Mesenchymal stem cell (in vitro differentiated cells and primary cell): ENCODE data around the gene CAGE1.
"Not testable (repeated sequence)": the region's sequence is repeated elsewhere in the genome, so short reads cannot be mapped to it uniquely, and the experiment has no call there.

Experiments
- DNase-seq: peaks from one replicate; pipeline ENCODE4 v3.0.0-alpha.2; 2013
- H2AFZ ChIP-seq: one replicate; pipeline ENCODE4 v1.6.1; 2013; ENCODE audit warnings: low read depth, mild to moderate bottlenecking, control low read depth, inconsistent platforms, low read length, moderate library complexity
- H2AK5ac ChIP-seq: 2 replicates; pipeline ENCODE4 v1.6.1; 2013; ENCODE audit warnings: low read length, moderate library complexity, mild to moderate bottlenecking, inconsistent platforms; ENCODE audit not compliant: severe bottlenecking
- H2BK120ac ChIP-seq: one replicate; pipeline ENCODE4 v1.6.1; 2013; ENCODE audit warnings: low read depth, mild to moderate bottlenecking, inconsistent platforms, low read length, moderate library complexity
- H2BK12ac ChIP-seq, 2 experiments: one replicate each; pipeline ENCODE4 v1.6.1; 2013; ENCODE audit warnings: inconsistent platforms in 2 of 2, low read length in 2 of 2, mild to moderate bottlenecking in 2 of 2, moderate library complexity in 2 of 2, control low read depth in 1 of 2
- H2BK15ac ChIP-seq: one replicate; pipeline ENCODE4 v1.6.1; 2013; ENCODE audit warnings: mild to moderate bottlenecking, low read depth, inconsistent platforms; ENCODE audit not compliant: poor library complexity, severe bottlenecking
- H2BK5ac ChIP-seq: 2 replicates; pipeline ENCODE4 v1.6.1; 2013; ENCODE audit warnings: low read depth, mild to moderate bottlenecking, low read length, control low read depth, inconsistent platforms; ENCODE audit not compliant: poor library complexity, severe bottlenecking
- H3K14ac ChIP-seq, 2 experiments: one replicate each; pipeline ENCODE4 v1.6.1; 2013; ENCODE audit warnings: inconsistent platforms in 2 of 2, low read length in 2 of 2, control low read depth in 1 of 2, mild to moderate bottlenecking in 1 of 2, moderate library complexity in 1 of 2
- H3K18ac ChIP-seq, 2 experiments: one replicate each; pipeline ENCODE4 v1.6.1; 2013; ENCODE audit warnings: inconsistent platforms in 2 of 2, low read length in 2 of 2, control low read depth in 1 of 2, low read depth in 1 of 2, mild to moderate bottlenecking in 1 of 2
- H3K23ac ChIP-seq, 2 experiments: one replicate each; pipeline ENCODE4 v1.6.1; 2013; ENCODE audit warnings: inconsistent platforms in 2 of 2, low read length in 2 of 2, mild to moderate bottlenecking in 2 of 2, moderate library complexity in 2 of 2, control low read depth in 1 of 2
- H3K27ac ChIP-seq: 2 replicates; pipeline ENCODE4 v1.5.1; 2013; ENCODE audit warnings: mild to moderate bottlenecking, moderate library complexity, low read length, control low read depth, inconsistent platforms; ENCODE audit not compliant: poor library complexity, severe bottlenecking
- H3K27me3 ChIP-seq, 2 experiments: 2 replicates each; pipeline versions ENCODE4 v1.6.1 to v1.7.0; 2013; ENCODE audit warnings: low read length in 2 of 2, mild to moderate bottlenecking in 2 of 2, moderate library complexity in 2 of 2, control low read depth in 1 of 2, inconsistent platforms in 1 of 2; ENCODE audit not compliant: control insufficient read depth in 1 of 2, insufficient read depth in 1 of 2
- H3K36me3 ChIP-seq, 2 experiments: 2 replicates each; pipeline versions ENCODE4 v1.6.1 to v1.7.0; 2013; ENCODE audit warnings: low read length in 2 of 2, control low read depth in 1 of 2, inconsistent platforms in 1 of 2, low read depth in 1 of 2, mild to moderate bottlenecking in 1 of 2; ENCODE audit not compliant: insufficient read depth in 2 of 2, control insufficient read depth in 1 of 2
- H3K4ac ChIP-seq, 2 experiments: one replicate each; pipeline ENCODE4 v1.6.1; 2013; ENCODE audit warnings: inconsistent platforms in 2 of 2, low read length in 2 of 2, mild to moderate bottlenecking in 2 of 2, moderate library complexity in 2 of 2, control low read depth in 1 of 2, low read depth in 1 of 2
- H3K4me1 ChIP-seq: 2 replicates; pipeline ENCODE4 v1.6.1; 2013; ENCODE audit warnings: low read depth, low read length, control low read depth; ENCODE audit not compliant: control insufficient read depth, insufficient read depth
- H3K4me2 ChIP-seq: 2 replicates; pipeline ENCODE4 v1.6.1; 2013; ENCODE audit warnings: low read length, mild to moderate bottlenecking, inconsistent platforms; ENCODE audit not compliant: poor library complexity, severe bottlenecking
- H3K4me3 ChIP-seq, 2 experiments: 2 replicates each; pipeline versions ENCODE4 v1.5.1 to v1.7.0; 2013; ENCODE audit warnings: low read length in 2 of 2, mild to moderate bottlenecking in 2 of 2, control low read depth in 1 of 2, low read depth in 1 of 2; ENCODE audit not compliant: insufficient read depth in 1 of 2
- H3K79me1 ChIP-seq: replicated peaks from 2 replicates; pipeline ENCODE4 v1.6.1; 2013; ENCODE audit warnings: mild to moderate bottlenecking, control low read depth, low read length, inconsistent platforms; ENCODE audit not compliant: poor library complexity, severe bottlenecking
- H3K9ac ChIP-seq: 2 replicates; pipeline ENCODE4 v1.7.0; 2013; ENCODE audit warnings: mild to moderate bottlenecking, low read length, moderate library complexity
- H3K9me3 ChIP-seq: 2 replicates; pipeline ENCODE4 v1.7.0; 2013; ENCODE audit warnings: mild to moderate bottlenecking, low read length; ENCODE audit not compliant: control insufficient read depth
- H4K8ac ChIP-seq: one replicate; pipeline ENCODE4 v1.6.1; 2013; ENCODE audit warnings: inconsistent platforms, mild to moderate bottlenecking, low read length, moderate library complexity
- H4K91ac ChIP-seq: one replicate; pipeline ENCODE4 v1.6.1; 2013; ENCODE audit warnings: mild to moderate bottlenecking, low read length, inconsistent platforms
- WGBS: methylation state at CpG from one replicate; pipeline ENCODE4 v1.1.7; 2013; ENCODE audit warnings: mixed read lengths; 5-methylcytosine and 5-hydroxymethylcytosine counted together

Gene CAGE1

GRCh38 chr6:7373739-7374138, 15.8 kb downstream of the CAGE1 start:
- H4K91ac ChIP-seq = no peak overlapping the region
- H3K4me2 ChIP-seq = no peak overlapping the region
- H3K18ac ChIP-seq = no peak overlapping the region
- 76% methylated on average over 3 of the region's 3 CpGs for WGBS
- no peak overlapping the region for H4K8ac ChIP-seq
- no peak for DNase-seq
- H3K4me1 ChIP-seq = no peaks in the 10 kb centered on the region
- H3K23ac ChIP-seq = no peak overlapping the region
- H3K9me3 ChIP-seq = no peaks in the 10 kb centered on the region
- H2AFZ ChIP-seq = no peak overlapping the region
- no peak overlapping the region for H2AK5ac ChIP-seq
- H3K4me3 ChIP-seq = no peak overlapping the region
- no peaks in the 10 kb centered on the region for H3K79me1 ChIP-seq
- no peaks in the 10 kb centered on the region for H3K27me3 ChIP-seq
- H3K4ac ChIP-seq = no peak overlapping the region
- H3K36me3 ChIP-seq = no peaks in the 10 kb centered on the region
- no peak overlapping the region for H3K9ac ChIP-seq
- no peak overlapping the region for H2BK15ac ChIP-seq
- H3K27ac ChIP-seq = no peak overlapping the region
- no peak overlapping the region for H3K14ac ChIP-seq
- H2BK5ac ChIP-seq = no peak overlapping the region
- no peak overlapping the region for H2BK120ac ChIP-seq
- H2BK12ac ChIP-seq = no peak overlapping the region

- Histone ChIP-seq H2BK12ac (no peak overlapping the region), H4K8ac (no peak overlapping the region), H3K4me2 (no peak overlapping the region), H2BK15ac (no peak overlapping the region), H4K91ac (no peak overlapping the region), H3K4me1 (no peaks in the 10 kb centered on the region), H3K27ac (no peak overlapping the region), H2BK120ac (no peak overlapping the region), H3K36me3 (no peaks in the 10 kb centered on the region), H3K4me3 (no peak overlapping the region), H2AK5ac (no peak overlapping the region), H3K9ac (no peak overlapping the region), H3K18ac (no peak overlapping the region), H2BK5ac (no peak overlapping the region), H3K9me3 (no peaks in the 10 kb centered on the region), H3K4ac (no peak overlapping the region), H2AFZ (no peak overlapping the region), H3K27me3 (no peaks in the 10 kb centered on the region), H3K14ac (no peak overlapping the region), H3K23ac (no peak overlapping the region), H3K79me1 (no peaks in the 10 kb centered on the region)
- no peak for DNase-seq
- 89% methylated on average over 7 of the region's 7 CpGs for WGBS
These were observed 22.1 kb downstream of the CAGE1 start for GRCh38 chr6:7367408-7367807.

DNA sequence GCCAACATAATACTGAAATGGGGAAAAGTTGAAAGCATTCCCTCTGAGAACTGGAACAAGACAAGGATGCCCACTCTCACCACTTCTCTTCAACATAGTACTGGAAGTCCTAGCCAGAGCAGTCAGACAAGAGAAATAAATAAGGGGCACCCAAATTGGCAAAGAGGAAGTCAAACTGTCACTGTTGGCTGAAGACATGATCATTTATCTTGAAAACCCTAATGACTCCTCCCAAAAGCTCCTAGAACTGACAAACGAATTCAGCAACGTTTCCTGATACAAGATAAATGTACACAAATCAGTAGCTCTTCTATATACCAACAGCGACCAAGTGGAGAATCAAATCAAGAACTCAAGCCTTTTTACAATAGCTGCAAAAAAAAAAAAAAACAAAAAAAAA, 37.6 kb downstream of the CAGE1 start:
- not testable (repeated sequence) for H2BK120ac ChIP-seq, H3K79me1 ChIP-seq, H4K91ac ChIP-seq, H4K8ac ChIP-seq, H2BK12ac ChIP-seq, H2AFZ ChIP-seq, H3K4ac ChIP-seq, H3K18ac ChIP-seq, H3K23ac ChIP-seq, H2BK15ac ChIP-seq, H3K4me1 ChIP-seq, H3K9me3 ChIP-seq, H3K14ac ChIP-seq, H3K36me3 ChIP-seq, H3K4me3 ChIP-seq, H2BK5ac ChIP-seq, H3K27ac ChIP-seq, H2AK5ac ChIP-seq, H3K9ac ChIP-seq, DNase-seq, H3K27me3 ChIP-seq, H3K4me2 ChIP-seq
- 59% methylated on average over 3 of the region's 3 CpGs for whole genome bisulfite sequencing

- H4K8ac ChIP-seq, H3K4ac ChIP-seq, H3K23ac ChIP-seq, H3K18ac ChIP-seq, H3K9ac ChIP-seq, H2BK120ac ChIP-seq, H3K14ac ChIP-seq, H3K36me3 ChIP-seq, H3K4me3 ChIP-seq, H2BK15ac ChIP-seq, H3K79me1 ChIP-seq, H2BK5ac ChIP-seq, H3K9me3 ChIP-seq, H2AK5ac ChIP-seq, H2AFZ ChIP-seq, H2BK12ac ChIP-seq, H3K4me1 ChIP-seq, H3K27me3 ChIP-seq, DNase-seq, H3K4me2 ChIP-seq, H3K27ac ChIP-seq, H4K91ac ChIP-seq: not testable (repeated sequence)
- WGBS = 89% methylated on average over 1 of the region's 1 CpG
These were observed 39.0 kb downstream of the CAGE1 start for GRCh38 chr6:7350591-7350990.
